MM.1S (cell line): ENCODE measurements around the gene TP53AIP1.
A peak's percentile ranks its signal among the peaks of the same experiment; 100 is the strongest.

Experiments used
- DNase-seq: peaks from one replicate; pipeline ENCODE4 v3.0.0-alpha.2; 2015
- H2AFZ ChIP-seq: fragments of 300-600 bp; sonication (generic); 2 replicates; pipeline ENCODE4 v1.6.0; 2016; ENCODE audit warnings: antibody characterized with exemption, low read length
- H3F3A ChIP-seq: fragments of 300-600 bp; sonication (generic); 2 replicates; pipeline ENCODE4 v1.6.1; 2016; ENCODE audit warnings: mild to moderate bottlenecking, antibody characterized with exemption, low read length, moderate library complexity, mixed read lengths; ENCODE audit not compliant: insufficient read depth
- H3K27ac ChIP-seq: fragments of 300-600 bp; sonication (generic); 2 replicates; pipeline ENCODE4 v1.5.1; 2016; ENCODE audit warnings: mild to moderate bottlenecking, low read length
- H3K27me3 ChIP-seq: fragments of 300-600 bp; sonication (generic); replicated peaks from 2 replicates; pipeline ENCODE4 v1.6.0; 2016; ENCODE audit warnings: low read length; ENCODE audit not compliant: insufficient read depth
- H3K36me3 ChIP-seq: fragments of 300-600 bp; sonication (generic); replicated peaks from 2 replicates; pipeline ENCODE4 v1.6.1; 2016; ENCODE audit warnings: mild to moderate bottlenecking, low read length, mixed read lengths; ENCODE audit not compliant: insufficient read depth
- H3K4me1 ChIP-seq: fragments of 300-600 bp; sonication (generic); 2 replicates; pipeline ENCODE4 v1.6.1; 2016; ENCODE audit warnings: low read length, mixed read lengths
- H3K4me2 ChIP-seq: fragments of 300-600 bp; sonication (generic); 2 replicates; pipeline ENCODE4 v1.6.0; 2016; ENCODE audit warnings: low read depth, low read length
- H3K4me3 ChIP-seq: fragments of 300-600 bp; sonication (generic); 2 replicates; pipeline ENCODE4 v1.5.1; 2016; ENCODE audit warnings: low read length, mixed read lengths
- H3K79me2 ChIP-seq: fragments of 300-600 bp; sonication (generic); 2 replicates; pipeline ENCODE4 v1.6.1; 2016; ENCODE audit warnings: mixed run types, low read length, mixed read lengths
- H3K9ac ChIP-seq: fragments of 300-600 bp; sonication (generic); 2 replicates; pipeline ENCODE4 v1.6.1; 2016; ENCODE audit warnings: low read length, mixed read lengths
- H3K9me2 ChIP-seq: fragments of 300-600 bp; sonication (generic); replicated peaks from 2 replicates; pipeline ENCODE4 v1.6.1; 2016; ENCODE audit warnings: mild to moderate bottlenecking, low read length, mixed read lengths; ENCODE audit not compliant: insufficient read depth
- H3K9me3 ChIP-seq: fragments of 300-600 bp; sonication (generic); replicated peaks from 2 replicates; pipeline ENCODE4 v1.6.1; 2016; ENCODE audit warnings: mild to moderate bottlenecking, low read length, mixed read lengths; ENCODE audit not compliant: insufficient read depth
- H4K20me1 ChIP-seq: fragments of 300-600 bp; sonication (generic); 2 replicates; pipeline ENCODE4 v1.6.1; 2016; ENCODE audit warnings: mild to moderate bottlenecking, low read length, moderate library complexity, mixed read lengths; ENCODE audit not compliant: insufficient read depth
- CTCF ChIP-seq: fragments of 300-600 bp; sonication (generic); IDR thresholded peaks from 2 replicates; pipeline ENCODE4 v1.5.1; 2016; ENCODE audit warnings: antibody characterized with exemption, low read length, mixed read lengths
- EZH2 ChIP-seq: fragments of 300-600 bp; sonication (generic); optimal IDR thresholded peaks from 2 replicates; pipeline ENCODE3; 2017; ENCODE audit warnings: low read depth, mild to moderate bottlenecking, antibody characterized with exemption, low read length, mixed read lengths
- EZH2phosphoT487 ChIP-seq: fragments of 300-600 bp; sonication (generic); IDR thresholded peaks from 2 replicates; pipeline ENCODE4 v1.6.1; 2018; ENCODE audit warnings: antibody characterized with exemption, low read length

The TP53AIP1 gene

GRCh38 chr11:128905345-128906184, 37.1 kb downstream of the TP53AIP1 start:
- Histone ChIP-seq H3K27ac (no peak overlapping the region), H3K9me2 (no peaks in the 10 kb centered on the region), H3K79me2 (no peaks in the 10 kb centered on the region), H3K4me1 (no peaks in the 10 kb centered on the region), H3K4me3 (peak overlapping the region; percentile 54), H3K9me3 (no peaks in the 10 kb centered on the region), H3K9ac (no peak overlapping the region), H2AFZ (peak overlapping the region; percentile 63; the same call in 1 of the 2 replicates), H4K20me1 (no peaks in the 10 kb centered on the region), H3F3A (no peaks in the 10 kb centered on the region), H3K4me2 (peak overlapping the region; percentile 86), H3K36me3 (no peaks in the 10 kb centered on the region), H3K27me3 (no peaks in the 10 kb centered on the region; the same call in 1 of the 2 replicates)
- TF ChIP-seq EZH2, result no peak
- no peak for TF ChIP-seq EZH2phosphoT487
- TF ChIP-seq CTCF, result peak; percentile 52
- peak; percentile 49 for DNase-seq

GRCh38 chr11:128904656-128905344, 37.9 kb downstream of the TP53AIP1 start:
- Histone ChIP-seq H4K20me1 (no peaks in the 10 kb centered on the region), H2AFZ (no peak overlapping the region), H3K9me2 (no peaks in the 10 kb centered on the region), H3K27ac (no peak overlapping the region), H3K4me1 (no peaks in the 10 kb centered on the region), H3K9ac (no peak overlapping the region), H3K36me3 (no peaks in the 10 kb centered on the region), H3K4me2 (no peak overlapping the region), H3K27me3 (no peaks in the 10 kb centered on the region; the same call in 1 of the 2 replicates), H3K79me2 (no peaks in the 10 kb centered on the region), H3K4me3 (no peak overlapping the region), H3K9me3 (no peaks in the 10 kb centered on the region), H3F3A (no peaks in the 10 kb centered on the region)
- TF ChIP-seq CTCF (no peak), EZH2 (no peak), EZH2phosphoT487 (no peak)
- no peak for DNase-seq

- Histone ChIP-seq H3K27me3 (no peaks in the 10 kb centered on the region; the same call in 1 of the 2 replicates), H3K4me1 (no peaks in the 10 kb centered on the region), H3K36me3 (no peaks in the 10 kb centered on the region), H3K27ac (no peak overlapping the region), H3K9me2 (no peaks in the 10 kb centered on the region), H3K4me3 (no peak overlapping the region), H3F3A (no peaks in the 10 kb centered on the region), H4K20me1 (no peaks in the 10 kb centered on the region), H3K79me2 (no peaks in the 10 kb centered on the region), H2AFZ (no peak overlapping the region), H3K4me2 (no peak overlapping the region), H3K9me3 (no peaks in the 10 kb centered on the region), H3K9ac (no peak overlapping the region)
- TF ChIP-seq EZH2phosphoT487, result no peak
- TF ChIP-seq EZH2, result no peak
- TF ChIP-seq CTCF, result no peak
- DNase-seq, result no peak
Measured at GRCh38 chr11:128904303-128904655, 38.4 kb downstream of the TP53AIP1 start.
